ENCODE results near the gene CAMTA1.

Gene CAMTA1

DNA sequence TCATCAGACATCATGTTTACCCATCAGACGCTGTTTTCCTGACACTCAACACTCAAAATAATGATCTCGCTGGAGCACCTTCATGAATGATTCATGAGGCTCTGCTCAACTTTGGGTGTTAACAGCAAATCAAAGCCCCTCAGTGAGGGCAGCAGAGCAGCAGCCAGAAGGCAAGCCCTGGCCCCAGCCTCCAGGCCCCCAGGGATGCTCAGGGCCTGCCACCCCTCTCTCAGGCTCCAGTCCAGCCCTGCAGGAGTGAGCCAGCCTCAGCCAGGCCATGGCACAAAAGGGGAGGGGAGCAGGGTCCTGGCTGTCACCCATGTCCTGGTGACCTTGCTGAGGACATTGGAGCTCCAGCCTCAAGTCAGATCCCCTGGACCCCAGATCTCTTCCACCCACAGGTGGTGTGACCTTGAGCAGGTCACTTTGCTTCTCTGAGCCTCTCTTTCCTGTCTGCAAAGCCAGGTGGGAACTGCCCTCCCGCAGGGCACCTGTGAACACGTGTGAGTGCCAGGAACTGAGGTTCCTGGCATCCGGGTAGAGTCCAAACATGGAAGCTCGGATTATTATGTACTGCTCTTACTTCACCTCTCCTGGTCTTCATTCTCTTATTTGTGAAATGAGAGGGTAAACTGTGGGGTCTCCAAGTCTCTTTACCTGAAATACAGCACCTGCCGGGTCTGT lies 824.2 kb downstream of the CAMTA1 start:
- DNase-seq, result no peak

DNA sequence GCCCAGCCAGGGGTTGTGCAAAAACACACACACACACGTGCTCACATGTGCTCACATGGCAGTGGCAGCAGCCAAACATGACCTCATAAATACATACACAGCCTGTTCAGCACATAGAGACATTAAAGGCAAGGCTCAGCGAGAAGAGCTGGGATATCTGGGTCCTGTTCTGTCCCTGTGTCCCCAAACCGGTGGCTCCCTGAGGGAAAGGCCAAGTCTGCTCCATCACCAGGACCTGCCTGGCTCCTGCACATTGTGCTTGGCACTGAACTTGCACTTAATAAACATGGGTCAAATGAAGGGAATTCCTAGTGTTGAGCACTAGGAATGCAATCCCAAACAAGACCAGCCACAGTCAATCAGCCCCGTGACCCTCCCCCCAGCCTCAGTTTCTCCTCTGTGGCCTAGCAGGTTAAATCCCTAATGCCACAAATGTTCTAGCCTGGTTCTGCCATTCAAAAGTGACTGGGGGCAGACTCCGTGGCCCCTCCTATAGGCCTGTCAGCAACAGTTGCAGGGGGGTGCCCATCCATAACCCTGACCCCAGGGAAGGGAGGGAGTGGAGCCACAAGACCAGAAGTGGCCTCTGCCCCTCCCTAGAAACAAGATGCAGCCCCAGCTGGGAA lies 825.0 kb downstream of the CAMTA1 start:
- DNase-seq, result no peak

DNA sequence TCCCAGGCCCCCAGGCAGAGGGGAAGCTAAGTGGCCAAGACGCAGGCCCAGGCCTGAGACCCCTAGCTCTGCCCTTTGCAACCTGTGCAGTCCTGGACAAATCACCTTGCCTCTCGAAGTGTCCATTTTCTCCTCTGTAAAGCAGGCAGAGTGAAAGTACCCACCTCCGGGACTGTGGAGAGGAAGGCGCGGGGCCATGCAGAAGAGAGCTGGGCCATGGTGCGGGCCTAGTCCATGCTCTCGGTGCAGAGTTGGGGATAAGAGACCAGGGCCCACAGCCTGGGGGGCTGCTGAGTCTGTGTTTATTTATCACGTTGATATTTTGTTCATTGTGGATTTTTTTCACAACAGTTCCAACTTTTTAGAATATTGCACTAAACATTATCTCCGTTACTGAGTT lies 825.7 kb downstream of the CAMTA1 start:
- no peak for DNase-seq

DNA sequence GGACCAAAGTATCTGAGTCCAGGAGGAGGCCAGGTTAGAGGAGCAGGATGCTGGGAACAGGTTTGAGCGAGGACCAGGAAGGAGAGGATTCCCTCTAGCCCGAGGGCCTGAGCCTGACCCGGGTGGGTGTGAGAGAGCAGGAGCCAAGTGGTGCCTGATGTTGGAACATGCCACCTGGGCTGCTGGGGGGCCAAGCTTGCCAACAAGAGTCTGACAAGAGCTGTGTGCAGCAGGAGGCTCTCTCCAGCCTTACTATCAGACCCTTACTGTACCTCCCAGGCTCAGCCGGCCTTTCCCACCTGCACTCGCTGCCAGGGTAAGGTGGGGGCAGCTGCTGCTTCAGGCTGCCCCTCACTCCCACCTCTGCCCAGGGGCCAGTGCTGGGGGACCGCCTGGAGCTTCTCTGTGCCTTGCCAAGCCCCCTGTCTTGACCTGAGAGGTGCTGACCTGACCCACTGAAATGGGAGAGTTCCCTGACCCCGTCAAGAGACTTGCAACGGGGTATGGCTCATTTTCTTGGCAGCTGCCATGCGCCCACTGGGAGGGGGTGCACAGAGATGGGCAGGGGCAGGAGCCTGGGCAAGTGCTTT lies 826.3 kb downstream of the CAMTA1 start:
- no peak for DNase-seq

DNA sequence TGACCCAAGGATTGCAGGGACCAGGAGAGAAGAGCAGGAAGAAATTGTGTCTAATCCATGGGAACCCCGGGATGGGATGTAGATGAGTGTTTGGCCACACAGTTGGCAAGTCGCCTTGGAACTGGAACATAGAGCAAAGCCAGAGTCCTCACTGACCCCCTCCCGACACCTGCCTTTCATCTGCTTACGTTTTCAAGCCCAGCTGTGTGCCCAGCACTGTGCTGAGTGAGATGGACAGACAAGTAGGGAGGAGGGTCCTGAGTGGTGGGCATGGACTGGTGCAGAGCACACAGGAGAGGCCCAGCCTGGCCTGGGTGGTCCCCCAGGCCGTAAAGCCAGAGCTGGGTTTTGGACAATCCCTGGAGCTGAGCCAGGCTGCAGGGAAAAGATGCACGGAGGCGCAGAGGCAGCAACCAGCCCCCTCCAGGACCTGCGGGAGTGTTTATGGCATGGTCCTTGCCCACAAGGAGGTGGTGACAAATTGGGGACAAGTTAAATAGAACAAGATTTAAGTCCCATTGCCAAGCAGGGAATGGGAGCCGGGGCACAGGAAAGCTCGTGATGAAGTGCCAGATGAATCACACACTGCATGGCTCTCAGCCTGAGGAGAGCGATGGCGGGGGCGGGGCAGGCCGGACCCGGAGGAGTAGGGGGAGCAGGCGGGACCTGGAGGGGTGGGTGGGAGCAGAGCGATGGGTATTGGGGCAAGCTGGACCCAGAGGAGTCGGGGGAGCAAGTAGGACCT lies 828.0 kb downstream of the CAMTA1 start:
- DNase-seq, result no peak

DNA sequence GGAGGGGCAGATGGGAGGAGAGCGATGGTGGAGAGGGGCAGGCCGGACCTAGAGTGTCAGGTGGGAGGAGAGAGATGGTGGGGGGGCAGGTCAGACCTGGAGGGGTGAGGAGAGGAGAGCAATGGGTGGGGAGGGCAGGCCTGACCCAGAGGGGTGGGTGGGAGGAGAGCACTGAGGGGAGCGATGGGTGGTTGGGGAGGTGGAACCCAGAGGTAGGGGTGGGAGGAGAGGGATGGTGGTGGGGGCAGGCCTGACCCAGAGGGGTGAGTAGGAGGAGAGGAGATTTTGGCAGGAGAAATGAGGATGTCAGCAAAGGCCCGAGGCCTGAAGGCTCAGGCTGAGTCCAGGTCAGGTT lies 828.6 kb downstream of the CAMTA1 start:
- DNase-seq, result no peak

DNA sequence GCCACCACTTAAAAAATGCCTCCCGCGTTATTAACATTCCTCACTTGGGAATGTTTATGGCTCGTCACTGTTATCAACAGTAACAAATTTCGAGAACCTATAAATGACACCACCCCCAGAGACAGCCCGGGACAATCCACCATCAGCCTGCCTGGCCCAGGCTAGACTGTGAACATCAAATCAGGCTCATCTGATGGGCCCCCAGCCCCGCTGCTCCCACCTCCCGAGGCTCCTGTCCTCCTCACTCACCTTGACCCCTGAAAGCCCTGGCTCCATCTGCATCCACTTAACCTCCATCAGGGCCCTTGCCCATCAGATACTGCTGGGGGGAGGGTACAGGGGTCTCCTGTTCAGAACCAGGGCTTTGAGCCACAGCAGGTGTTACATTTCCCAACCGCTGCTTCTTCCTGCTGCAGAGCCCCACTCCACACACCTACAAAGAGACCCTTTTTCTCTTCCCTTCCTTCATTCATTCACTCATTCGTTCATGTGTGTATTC lies 829.4 kb downstream of the CAMTA1 start:
- no peak for DNase-seq

DNA sequence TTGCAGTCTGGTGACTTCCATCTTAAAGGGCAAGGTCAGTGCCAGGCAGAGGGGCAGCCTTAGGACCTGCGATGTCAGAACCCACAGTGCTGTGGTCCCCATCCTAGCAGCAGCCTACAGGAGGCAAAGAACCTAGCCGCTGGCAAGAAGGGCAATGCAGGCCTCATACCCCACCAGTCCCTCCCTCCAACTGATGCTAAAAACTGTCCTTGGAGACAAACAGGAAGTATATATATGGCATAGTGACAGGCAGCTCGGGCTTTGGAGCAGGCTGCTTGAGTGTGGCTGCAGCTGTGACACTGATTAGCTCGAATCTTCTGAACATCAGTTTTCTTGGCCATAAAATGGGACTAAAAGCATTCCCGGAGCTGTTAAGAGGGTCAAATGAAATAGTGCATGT lies 829.9 kb downstream of the CAMTA1 start:
- no peak for DNase-seq

DNA sequence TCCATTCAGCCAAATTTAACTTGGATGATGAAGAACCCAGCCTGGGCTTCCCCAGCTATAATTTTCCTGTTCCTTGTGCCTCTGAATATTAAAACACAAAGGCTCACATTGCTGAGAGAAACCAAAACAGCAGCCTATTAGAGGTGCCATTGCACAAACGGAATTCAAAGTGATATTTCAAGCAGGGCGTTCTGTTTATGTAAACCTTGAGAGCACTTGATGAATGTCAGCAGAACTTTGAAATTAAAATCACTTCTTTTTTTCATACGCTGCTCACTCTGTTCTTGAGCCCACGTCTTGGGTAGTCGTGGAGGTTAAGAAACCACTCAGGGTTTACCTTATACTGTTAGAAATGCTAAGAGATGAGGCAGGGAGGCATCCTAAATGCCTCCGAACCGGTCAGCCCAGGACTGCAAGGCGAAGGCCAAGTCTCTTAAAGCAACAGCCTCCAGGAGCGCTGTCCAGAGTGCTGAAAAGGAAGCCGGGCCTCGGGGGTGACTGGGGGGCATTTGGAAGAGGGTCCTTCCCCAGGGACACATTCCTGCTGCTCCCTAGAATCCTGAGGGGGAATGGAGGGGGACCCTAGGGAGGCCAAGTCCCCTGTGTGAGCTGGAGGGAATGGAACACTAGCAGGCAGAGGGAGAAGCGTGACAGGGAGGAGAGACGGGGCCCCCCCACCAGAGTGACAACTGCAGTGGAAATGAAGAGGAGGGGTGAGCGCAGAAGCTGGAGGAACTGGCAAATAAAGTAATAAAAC lies 831.0 kb downstream of the CAMTA1 start:
- peak; percentile 16 to 50 (median 34) for DNase-seq

DNA sequence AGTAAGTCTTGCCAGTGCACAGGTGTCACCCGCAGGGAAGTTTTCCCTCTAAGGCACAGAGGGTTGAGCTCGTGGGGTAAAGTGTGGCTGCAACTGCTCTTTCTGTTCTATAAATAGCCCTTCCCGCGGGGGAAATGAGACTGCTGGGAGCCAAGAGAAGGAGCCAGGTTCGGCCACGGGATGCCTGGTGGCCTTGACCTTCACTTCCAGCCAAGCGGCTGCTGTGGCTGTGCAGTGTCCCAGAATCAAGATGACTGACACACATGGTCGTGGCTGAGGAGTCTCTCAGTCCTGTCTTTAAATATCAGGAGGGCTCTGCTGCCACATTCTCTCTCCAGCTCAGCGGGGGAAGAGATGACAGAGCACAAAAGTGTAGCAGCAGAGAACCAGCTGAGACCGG lies 831.7 kb downstream of the CAMTA1 start:
- no peak for DNase-seq

DNA sequence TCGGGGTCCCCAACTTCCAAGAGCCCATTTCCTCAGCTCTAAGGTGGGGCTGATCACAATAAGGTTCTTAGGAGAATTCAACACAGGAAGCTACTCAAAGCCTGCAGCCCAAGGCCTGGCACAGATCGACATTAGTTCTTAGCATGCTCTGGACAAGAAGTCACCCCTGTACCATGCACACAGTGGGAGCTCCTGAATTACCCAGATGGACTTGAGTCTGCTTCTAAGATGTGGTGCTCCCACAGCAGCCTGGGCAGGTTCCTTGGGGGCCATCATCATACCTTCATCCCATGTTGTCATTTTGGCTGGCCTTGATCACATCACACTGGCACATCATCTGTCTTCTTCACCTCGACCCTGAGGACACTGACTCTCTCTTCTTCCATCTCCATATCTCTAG lies 832.6 kb downstream of the CAMTA1 start:
- DNase-seq, result no peak

DNA sequence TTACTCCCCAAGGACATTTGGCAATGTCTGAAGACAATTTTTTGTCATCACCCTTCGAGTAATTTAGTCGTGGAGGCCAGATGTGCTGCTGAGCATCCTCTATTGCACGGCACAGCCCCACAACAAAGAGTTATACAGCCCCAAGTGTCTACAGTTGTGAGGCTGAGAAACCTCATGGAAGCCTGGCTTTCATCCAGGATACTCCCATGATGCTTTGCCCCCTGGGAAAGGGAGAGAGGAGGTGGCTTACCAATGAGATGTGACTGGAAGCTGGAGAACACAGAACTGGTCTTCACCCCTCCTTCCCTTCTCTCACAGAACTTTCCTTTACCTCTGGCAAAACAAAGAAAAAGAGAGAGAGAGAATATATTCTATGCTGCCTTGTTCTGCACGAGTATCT lies 834.9 kb downstream of the CAMTA1 start:
- no peak for DNase-seq

DNA sequence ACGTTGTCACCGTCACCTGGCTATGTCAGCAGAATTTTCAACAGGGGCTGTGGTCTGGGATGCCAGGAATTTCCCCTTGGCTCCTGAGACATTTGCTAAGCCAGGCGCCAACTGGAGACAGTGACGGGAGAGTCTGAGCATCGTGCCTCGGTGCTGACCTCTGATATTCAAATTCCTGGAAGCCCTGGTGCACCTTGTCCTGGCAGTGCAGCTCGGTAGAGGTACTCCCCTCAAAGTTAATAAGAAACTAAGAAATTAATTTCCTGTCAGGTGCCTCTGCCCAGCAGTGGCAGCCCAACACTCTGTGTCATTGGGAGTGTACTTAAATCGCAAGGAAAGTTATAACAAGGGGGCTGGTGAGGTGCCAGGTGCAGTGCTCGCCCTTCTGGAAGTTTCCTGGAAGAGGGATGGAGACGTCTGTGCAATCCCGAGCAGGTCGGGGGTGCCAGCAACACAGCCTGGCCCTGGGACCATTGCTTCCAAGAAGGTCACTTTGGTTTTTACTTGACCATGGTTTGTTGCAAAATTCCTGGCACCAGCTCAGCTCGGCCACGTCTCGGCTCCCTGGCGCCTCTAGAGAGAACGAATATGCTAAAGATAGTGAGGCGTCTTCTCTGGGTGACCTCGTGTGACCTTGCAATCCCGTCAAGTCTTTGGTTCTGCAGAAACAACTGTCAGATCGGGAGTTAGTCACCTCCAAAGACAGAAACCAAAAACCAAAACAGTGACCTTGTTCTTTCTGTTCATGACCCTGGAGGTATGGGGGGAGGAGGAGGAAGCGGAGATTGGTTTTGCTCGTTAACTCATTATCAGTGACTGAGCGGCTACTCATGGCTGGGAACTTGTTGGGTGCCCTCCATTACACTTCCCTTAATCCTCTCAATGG lies 836.3 kb downstream of the CAMTA1 start:
- DNase-seq, result no peak

DNA sequence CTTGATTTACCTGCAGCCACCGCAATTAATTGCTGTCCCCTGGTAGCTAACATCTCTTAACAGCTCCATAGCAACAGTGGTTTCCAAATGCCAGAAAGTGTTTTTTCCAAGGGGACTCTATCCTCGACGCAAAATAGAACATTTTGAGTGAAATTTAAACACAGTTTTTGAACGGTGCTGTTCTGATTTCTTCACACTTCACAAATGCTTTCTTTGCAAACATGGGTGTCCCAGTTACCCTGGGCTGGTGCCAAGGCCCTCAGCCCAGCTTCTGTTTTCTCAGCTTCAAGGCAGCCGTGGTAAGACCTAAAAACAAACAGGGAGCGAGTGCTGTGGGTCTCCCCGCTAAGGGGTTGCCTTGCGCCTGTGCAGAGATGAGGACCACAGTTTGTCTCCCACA lies 838.6 kb downstream of the CAMTA1 start:
- DNase-seq, result no peak

DNA sequence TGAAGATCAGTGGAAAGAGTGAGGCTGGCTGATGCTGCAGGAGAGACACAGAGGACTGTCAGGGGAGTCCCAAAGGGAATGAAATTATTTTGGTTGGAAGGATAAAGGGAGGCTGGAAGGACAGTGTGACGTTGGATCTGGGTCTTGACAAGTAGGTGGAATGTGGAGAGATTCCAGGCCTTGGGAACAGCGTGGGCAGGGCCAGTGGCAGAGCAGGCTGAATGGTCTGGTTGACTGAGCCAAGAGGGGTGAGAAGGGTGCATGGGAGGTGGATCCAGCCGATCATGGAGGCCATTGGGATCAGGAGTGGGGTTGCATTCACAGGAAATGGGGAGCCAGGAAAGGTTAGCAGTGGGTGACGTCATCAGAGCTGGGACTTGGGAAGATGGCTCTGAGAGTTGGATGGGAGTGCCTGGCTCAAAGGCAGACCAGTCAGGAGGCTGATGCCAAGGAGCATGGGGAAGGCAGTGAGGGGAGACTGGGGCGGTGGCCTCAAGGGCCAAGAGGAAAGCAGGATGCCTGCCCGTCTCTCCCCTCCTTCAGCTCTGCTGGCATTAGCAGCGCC lies 839.6 kb downstream of the CAMTA1 start:
- no peak for DNase-seq

DNA sequence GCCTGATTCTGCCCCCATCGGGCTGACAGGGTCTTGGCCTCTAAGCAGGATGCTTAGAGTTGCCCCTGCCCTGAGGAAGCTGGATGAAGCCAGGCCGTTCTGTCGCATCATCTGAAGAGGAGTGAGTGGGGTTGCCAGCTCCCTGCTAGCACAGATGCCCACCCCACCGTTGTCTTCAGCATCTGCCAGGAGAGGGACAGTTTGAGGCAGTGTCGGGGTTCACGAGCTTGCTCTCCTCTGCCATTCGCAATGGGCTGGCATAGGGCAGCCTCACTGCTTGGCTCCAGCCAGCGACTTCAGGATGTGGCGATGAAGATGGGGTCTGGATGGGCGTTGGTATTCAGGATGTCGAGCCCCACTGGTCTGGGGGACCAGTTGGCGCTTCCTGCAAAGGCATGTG lies 840.1 kb downstream of the CAMTA1 start:
- DNase-seq, result no peak

DNA sequence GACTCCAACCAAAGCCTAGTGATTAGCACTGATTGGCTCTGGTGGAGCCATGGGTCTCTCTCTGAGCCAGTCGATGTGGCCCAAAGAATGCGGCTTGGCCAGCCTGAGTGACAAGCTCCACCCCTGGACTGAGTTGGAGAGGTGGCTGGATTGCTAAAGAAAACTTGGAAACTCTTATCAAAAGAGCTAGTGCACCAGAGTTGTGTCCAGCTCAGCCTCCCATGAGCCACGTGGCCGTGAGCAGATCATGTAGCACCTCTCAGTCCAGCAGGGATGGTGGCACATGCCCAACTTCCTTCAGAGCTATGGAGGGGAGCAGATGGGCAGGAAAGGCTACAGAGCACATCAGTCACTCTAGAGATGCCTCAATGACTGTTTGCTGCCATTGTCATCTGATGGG lies 843.0 kb downstream of the CAMTA1 start:
- DNase-seq, result no peak

DNA sequence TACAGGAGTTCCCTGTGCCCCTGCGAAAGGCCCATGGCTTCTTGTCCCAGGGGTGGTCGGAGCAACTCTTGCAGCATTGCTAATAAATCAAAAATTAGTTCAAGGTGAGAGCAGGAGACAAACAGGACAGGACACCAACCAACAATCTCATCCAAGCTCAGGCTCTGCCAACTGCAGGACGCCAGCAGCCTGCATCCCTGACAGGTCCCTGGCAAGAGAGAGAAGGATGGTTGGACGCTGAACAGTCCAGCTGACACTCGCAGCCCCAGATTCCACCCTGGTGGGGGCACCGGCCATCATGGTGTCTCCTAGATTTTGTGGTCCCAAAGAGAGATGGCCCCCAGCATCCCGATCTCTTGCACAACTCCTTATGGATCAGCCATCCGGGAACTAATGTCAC lies 843.8 kb downstream of the CAMTA1 start:
- no peak for DNase-seq

DNA sequence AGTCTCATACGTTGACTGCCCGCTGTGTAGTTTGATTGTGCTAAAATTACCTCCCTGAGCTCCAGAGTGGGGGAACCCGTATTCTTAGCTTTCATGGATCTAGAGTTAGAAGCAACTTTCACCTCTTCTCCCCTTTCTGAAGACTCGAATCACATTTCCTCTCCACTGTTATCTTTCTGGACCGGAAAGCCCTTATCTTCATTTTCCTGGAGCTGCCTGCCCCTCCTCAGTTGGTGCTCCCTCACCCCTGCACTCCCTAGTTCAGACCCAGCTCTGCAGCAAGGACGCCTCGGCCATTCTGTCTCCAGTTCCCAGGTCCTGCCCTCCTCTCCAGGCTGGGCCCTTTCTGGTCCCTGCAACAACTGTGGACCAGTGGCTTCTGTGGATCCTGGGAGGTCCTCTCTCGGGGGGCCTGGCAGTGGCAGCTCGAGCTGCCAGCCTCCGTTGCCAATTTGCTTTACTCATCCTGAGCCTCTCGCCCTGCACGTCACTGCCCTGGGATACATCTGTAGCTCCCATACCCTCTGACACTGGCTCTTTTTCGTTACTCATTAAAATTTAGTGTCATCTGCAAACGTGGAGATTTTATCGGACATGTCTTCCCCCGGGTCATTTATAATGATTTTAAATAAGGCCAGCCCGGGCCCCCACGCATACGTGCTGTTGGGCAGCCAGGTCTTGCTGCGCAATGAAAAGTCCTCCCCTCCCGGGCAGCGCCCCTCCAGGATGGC lies 844.4 kb downstream of the CAMTA1 start:
- DNase-seq, result no peak

DNA sequence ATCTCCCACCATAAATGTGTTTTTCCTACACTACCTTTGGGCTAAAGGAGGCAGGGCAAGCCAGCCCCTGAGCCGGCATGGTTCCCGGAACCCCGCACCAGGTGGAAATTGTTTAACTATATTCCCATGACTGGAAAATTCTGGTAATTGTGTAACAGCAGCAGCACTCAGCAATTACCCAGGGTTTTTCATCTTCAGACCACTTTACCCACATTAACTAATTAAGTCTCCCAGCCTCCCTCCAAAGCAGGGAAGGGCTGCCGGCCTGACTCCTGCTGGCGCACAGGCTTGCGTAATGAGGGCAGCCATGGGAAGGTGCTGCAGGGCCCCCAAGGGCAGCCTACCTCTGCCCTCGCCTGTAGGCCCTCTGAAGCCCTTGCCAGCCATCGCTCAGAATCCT lies 845.1 kb downstream of the CAMTA1 start:
- no peak for DNase-seq

DNA sequence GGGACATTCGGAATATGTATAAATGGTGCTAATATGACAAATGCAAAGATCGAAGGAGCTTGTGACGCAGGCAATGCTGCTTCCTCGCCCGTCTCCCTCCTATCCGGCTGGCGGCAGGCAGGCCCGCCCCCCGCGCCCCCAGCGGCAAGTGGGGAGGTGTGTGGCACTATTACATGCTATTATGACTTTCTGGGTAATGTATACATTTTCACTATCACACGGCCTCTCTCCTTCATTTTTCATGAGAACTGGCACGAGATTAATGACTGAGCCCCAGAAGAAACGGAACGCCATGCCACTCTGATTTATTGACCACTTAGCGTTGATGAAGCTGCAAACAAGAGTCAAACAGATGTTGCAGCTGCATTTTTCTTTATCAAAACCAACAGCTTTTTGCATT lies 846.9 kb downstream of the CAMTA1 start:
- no peak for DNase-seq

Data from suppressor macrophage (primary cell).